ENCODE results near the gene SSH2.

GRCh38 chr17:29905086-29905878 lies 24.7 kb downstream of the SSH2 start:
- TF ChIP-seq POLR2A (IDR thresholded peaks at IDR 0.05) (no peak), CTCF (IDR thresholded peaks at IDR 0.05) (no peak)

All from thyroid gland (tissue), 4 donors.